HepG2 (cell line): ENCODE data around the gene CNPPD1. TPM values are rescaled to one million over a fixed set of nuclear protein-coding genes. Genes with fewer than 3 reads are reported as not detected.

Source experiments
- ATF1 ChIP-seq: IDR thresholded peaks from 2 replicates; pipeline ENCODE4 v1.6.1; 2016; ENCODE audit warnings: mild to moderate bottlenecking, control low read depth
- ETV6 ChIP-seq: sonication (generic); formaldehyde crosslinking; conservative IDR thresholded peaks from 2 replicates; pipeline ENCODE4 v1.4.0; 2020; ENCODE audit warnings: missing genetic modification reagents
- HDAC2 ChIP-seq: sonication (generic); formaldehyde crosslinking; IDR thresholded peaks from 2 replicates; pipeline ENCODE4 v1.4.0; 2020; ENCODE audit warnings: missing genetic modification reagents
- HOXA7 ChIP-seq: sonication (generic); formaldehyde crosslinking; IDR thresholded peaks from 2 replicates; pipeline ENCODE4 v1.8.1; 2022; ENCODE audit warnings: mild to moderate bottlenecking, missing genetic modification reagents, moderate library complexity
- KLF13 ChIP-seq: sonication (generic); formaldehyde crosslinking; IDR thresholded peaks from 2 replicates; pipeline ENCODE4 v1.4.0; 2020; ENCODE audit warnings: mild to moderate bottlenecking, missing genetic modification reagents
- MED8 ChIP-seq: sonication (generic); formaldehyde crosslinking; IDR thresholded peaks from 2 replicates; pipeline ENCODE4 v1.8.1; 2023; ENCODE audit warnings: mild to moderate bottlenecking, missing genetic modification reagents; ENCODE audit not compliant: insufficient replicate concordance
- NKX3-1 ChIP-seq: sonication (generic); formaldehyde crosslinking; IDR thresholded peaks from 2 replicates; pipeline ENCODE4 v1.5.0; 2020; ENCODE audit warnings: missing genetic modification reagents
- NONO ChIP-seq, 2 experiments: fragments of 450-650 bp in 1 of 2; sonication (generic) in 1 of 2; formaldehyde crosslinking in 1 of 2; IDR thresholded peaks in 1 of 2; conservative IDR thresholded peaks in 1 of 2; 2 replicates each; pipeline versions ENCODE4 v1.6.1 to v1.8.0; 2017 to 2022; ENCODE audit warnings: mild to moderate bottlenecking in 1 of 2, missing genetic modification reagents in 1 of 2, moderate library complexity in 1 of 2
- SRSF4 ChIP-seq: fragments of 200-400 bp; formaldehyde crosslinking; IDR thresholded peaks from one replicate; pipeline ENCODE4 v1.6.1; 2018; ENCODE audit warnings: mild to moderate bottlenecking, low read depth, low read length, moderate library complexity; ENCODE audit not compliant: poor library complexity, severe bottlenecking
- THAP11 ChIP-seq: IDR thresholded peaks from 2 replicates; pipeline ENCODE4 v1.6.1; 2016; ENCODE audit warnings: missing biosample characterization, missing genetic modification reagents
- ZNF460 ChIP-seq: sonication (generic); formaldehyde crosslinking; IDR thresholded peaks from 2 replicates; pipeline ENCODE4 v1.5.1; 2020; ENCODE audit warnings: missing genetic modification reagents, mild to moderate bottlenecking, borderline replicate concordance
- ZNF660 ChIP-seq: sonication (generic); formaldehyde crosslinking; IDR thresholded peaks from 2 replicates; pipeline ENCODE4 v1.5.1; 2020; ENCODE audit warnings: mild to moderate bottlenecking, low read depth, missing genetic modification reagents, borderline replicate concordance
- ZNF780A ChIP-seq: sonication (generic); formaldehyde crosslinking; IDR thresholded peaks from 2 replicates; pipeline ENCODE4 v1.8.0; 2022; ENCODE audit warnings: mild to moderate bottlenecking, missing genetic modification reagents, moderate library complexity
- ZNF781 ChIP-seq: sonication (generic); formaldehyde crosslinking; IDR thresholded peaks from 2 replicates; pipeline ENCODE4 v1.5.1; 2020; ENCODE audit warnings: borderline replicate concordance, mild to moderate bottlenecking, missing genetic modification reagents; ENCODE audit errors: not compliant biosample characterization
- polyA plus RNA-seq, 8 experiments: library from polyadenylated mRNA; depleted of rRNA in 3 of 8; stranded (reverse) in 7 of 8; unstranded in 1 of 8; fragments of >200 nt; fragmentation: Illumina TruSeq in 4 of 8; extraction: Trizol in 4 of 8; gene quantifications; 2 replicates each; pipeline versions ENCODE4 v1.2.1 to v1.2.3, GENCODE V29; 2011 to 2016; ENCODE audit warnings: low read depth in 4 of 8, missing spikeins in 1 of 8, mixed read lengths in 1 of 8; ENCODE audit not compliant: insufficient read depth in 1 of 8
- total RNA-seq, 5 experiments: library from RNA; depleted of rRNA; stranded (reverse); fragments of >200 nt; fragmentation: Illumina TruSeq; extraction: Trizol; gene quantifications; 2 replicates each; pipeline ENCODE4 v1.2.3, GENCODE V29; 2016; ENCODE audit warnings: low read depth in 1 of 5
- TF ChIP-seq, protein P1 (sequence below): sonication (generic); formaldehyde crosslinking; IDR thresholded peaks from 2 replicates; pipeline ENCODE4 v1.4.0; 2020; ENCODE audit warnings: missing genetic modification reagents
- TF ChIP-seq, protein P2 (sequence below): sonication (generic); formaldehyde crosslinking; IDR thresholded peaks from 2 replicates; pipeline ENCODE4 v1.5.1; 2020; ENCODE audit warnings: mild to moderate bottlenecking, moderate library complexity, missing genetic modification reagents
- TF ChIP-seq, protein P3 (sequence below): sonication (generic); formaldehyde crosslinking; IDR thresholded peaks from 2 replicates; pipeline ENCODE4 v1.5.0; 2020; ENCODE audit warnings: missing genetic modification reagents, mild to moderate bottlenecking, borderline replicate concordance
- TF ChIP-seq, protein P4 (sequence below): sonication (generic); formaldehyde crosslinking; IDR thresholded peaks from 2 replicates; pipeline ENCODE4 v1.5.1; 2020; ENCODE audit warnings: missing genetic modification reagents, mild to moderate bottlenecking, borderline replicate concordance

Gene CNPPD1
- total and polyA plus RNA-seq, 2 of the 13 experiments (the other 11 are each of a cell fraction or from before 2014, with no cell fraction given) = 35.5 to 49.4 TPM

DNA sequence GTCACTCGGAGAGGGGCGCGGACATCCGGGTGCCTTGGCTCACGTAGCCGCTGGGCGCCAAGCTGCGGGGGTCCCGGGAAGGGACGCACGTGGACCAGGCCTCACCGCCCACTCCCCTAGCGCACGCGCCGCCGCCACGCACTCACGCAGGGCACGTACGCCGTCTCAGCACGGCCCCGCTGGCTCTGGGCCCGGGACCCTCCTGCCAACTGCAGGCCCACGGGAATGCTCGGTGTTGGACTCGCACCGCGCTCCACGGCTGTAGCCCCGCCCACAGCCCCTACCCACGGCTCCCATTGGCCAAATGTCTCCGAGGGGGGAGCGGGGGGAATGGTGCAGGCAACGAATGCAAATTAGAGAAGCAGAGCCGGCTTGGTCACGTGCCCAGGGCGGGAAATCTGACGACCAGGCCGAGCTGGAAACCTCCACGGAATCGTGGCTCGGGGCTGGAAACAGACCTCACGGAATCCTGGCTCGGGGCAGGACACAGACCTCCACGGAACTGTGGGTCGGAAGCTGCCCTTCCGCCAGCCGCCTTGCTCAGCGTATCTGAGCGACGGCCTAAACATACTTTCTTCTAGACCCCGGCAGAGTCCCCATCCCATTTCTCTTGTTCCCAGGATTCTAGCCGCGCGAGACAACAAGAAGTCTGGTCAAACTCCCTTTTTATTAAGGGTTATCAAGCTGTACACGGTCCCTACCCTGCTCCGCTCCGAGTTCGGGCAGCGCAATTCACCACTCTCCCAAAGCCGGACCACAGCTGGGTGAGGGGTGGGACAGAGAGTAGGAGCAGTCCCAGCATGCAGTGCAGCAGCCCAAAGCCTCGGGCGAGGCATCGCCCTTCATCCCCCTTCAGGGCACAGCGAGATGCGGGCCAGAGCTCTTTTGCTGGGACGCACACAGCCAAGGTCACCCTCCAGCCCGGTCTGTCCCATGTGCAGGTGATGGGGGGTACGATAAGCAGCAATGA, 42.3 kb upstream of the CNPPD1 start, which contains the start of gene ABCB6 (continued):
- TF ChIP-seq NKX3-1 (CRISPR knock-in tag) (peak; percentile 96), ETV6 (CRISPR knock-in tag) (peak; percentile 94), KLF13 (CRISPR knock-in tag) (peak; percentile 73), ZNF781 (CRISPR knock-in tag) (peak; percentile 33), THAP11 (CRISPR knock-in tag) (peak; percentile 81), NONO (IDR thresholded peaks at IDR 0.05) (no peak), NONO (CRISPR knock-in tag; conservative IDR thresholded peaks at IDR 0.05) (peak; percentile 99), ZNF460 (CRISPR knock-in tag) (no peak), HDAC2 (CRISPR knock-in tag) (peak; percentile 91), ZNF660 (CRISPR knock-in tag) (no peak), HOXA7 (no peak; the same call in 1 of the 2 replicates), ATF1 (CRISPR knock-in tag) (no peak), SRSF4 (no peak), MED8 (CRISPR knock-in tag) (peak; percentile 93), ZNF780A (CRISPR knock-in tag) (no peak; the same call in 1 of the 2 replicates)
- TF ChIP-seq, protein P1, sequence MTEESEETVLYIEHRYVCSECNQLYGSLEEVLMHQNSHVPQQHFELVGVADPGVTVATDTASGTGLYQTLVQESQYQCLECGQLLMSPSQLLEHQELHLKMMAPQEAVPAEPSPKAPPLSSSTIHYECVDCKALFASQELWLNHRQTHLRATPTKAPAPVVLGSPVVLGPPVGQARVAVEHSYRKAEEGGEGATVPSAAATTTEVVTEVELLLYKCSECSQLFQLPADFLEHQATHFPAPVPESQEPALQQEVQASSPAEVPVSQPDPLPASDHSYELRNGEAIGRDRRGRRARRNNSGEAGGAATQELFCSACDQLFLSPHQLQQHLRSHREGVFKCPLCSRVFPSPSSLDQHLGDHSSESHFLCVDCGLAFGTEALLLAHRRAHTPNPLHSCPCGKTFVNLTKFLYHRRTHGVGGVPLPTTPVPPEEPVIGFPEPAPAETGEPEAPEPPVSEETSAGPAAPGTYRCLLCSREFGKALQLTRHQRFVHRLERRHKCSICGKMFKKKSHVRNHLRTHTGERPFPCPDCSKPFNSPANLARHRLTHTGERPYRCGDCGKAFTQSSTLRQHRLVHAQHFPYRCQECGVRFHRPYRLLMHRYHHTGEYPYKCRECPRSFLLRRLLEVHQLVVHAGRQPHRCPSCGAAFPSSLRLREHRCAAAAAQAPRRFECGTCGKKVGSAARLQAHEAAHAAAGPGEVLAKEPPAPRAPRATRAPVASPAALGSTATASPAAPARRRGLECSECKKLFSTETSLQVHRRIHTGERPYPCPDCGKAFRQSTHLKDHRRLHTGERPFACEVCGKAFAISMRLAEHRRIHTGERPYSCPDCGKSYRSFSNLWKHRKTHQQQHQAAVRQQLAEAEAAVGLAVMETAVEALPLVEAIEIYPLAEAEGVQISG (CRISPR knock-in tag) = peak; percentile 89
- TF ChIP-seq, protein P2, sequence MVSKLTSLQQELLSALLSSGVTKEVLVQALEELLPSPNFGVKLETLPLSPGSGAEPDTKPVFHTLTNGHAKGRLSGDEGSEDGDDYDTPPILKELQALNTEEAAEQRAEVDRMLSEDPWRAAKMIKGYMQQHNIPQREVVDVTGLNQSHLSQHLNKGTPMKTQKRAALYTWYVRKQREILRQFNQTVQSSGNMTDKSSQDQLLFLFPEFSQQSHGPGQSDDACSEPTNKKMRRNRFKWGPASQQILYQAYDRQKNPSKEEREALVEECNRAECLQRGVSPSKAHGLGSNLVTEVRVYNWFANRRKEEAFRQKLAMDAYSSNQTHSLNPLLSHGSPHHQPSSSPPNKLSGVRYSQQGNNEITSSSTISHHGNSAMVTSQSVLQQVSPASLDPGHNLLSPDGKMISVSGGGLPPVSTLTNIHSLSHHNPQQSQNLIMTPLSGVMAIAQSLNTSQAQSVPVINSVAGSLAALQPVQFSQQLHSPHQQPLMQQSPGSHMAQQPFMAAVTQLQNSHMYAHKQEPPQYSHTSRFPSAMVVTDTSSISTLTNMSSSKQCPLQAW = peak; percentile 68; the same call in 1 of the 2 replicates
- TF ChIP-seq, protein P3, sequence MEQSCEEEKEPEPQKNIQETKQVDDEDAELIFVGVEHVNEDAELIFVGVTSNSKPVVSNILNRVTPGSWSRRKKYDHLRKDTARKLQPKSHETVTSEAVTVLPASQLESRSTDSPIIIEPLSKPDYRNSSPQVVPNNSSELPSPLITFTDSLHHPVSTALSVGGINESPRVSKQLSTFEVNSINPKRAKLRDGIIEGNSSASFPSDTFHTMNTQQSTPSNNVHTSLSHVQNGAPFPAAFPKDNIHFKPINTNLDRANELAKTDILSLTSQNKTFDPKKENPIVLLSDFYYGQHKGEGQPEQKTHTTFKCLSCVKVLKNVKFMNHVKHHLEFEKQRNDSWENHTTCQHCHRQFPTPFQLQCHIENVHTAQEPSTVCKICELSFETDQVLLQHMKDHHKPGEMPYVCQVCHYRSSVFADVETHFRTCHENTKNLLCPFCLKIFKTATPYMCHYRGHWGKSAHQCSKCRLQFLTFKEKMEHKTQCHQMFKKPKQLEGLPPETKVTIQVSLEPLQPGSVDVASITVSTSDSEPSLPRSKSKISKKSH (CRISPR knock-in tag) = peak; percentile 95
- TF ChIP-seq, protein P4, sequence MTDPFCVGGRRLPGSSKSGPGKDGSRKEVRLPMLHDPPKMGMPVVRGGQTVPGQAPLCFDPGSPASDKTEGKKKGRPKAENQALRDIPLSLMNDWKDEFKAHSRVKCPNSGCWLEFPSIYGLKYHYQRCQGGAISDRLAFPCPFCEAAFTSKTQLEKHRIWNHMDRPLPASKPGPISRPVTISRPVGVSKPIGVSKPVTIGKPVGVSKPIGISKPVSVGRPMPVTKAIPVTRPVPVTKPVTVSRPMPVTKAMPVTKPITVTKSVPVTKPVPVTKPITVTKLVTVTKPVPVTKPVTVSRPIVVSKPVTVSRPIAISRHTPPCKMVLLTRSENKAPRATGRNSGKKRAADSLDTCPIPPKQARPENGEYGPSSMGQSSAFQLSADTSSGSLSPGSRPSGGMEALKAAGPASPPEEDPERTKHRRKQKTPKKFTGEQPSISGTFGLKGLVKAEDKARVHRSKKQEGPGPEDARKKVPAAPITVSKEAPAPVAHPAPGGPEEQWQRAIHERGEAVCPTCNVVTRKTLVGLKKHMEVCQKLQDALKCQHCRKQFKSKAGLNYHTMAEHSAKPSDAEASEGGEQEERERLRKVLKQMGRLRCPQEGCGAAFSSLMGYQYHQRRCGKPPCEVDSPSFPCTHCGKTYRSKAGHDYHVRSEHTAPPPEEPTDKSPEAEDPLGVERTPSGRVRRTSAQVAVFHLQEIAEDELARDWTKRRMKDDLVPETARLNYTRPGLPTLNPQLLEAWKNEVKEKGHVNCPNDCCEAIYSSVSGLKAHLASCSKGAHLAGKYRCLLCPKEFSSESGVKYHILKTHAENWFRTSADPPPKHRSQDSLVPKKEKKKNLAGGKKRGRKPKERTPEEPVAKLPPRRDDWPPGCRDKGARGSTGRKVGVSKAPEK (CRISPR knock-in tag) = peak; percentile 93; the same call in 1 of the 2 replicates
